Lower lobe of right lung (tissue), 2 donors: ENCODE results near the gene PRC1. TPM values are rescaled to one million over a fixed set of nuclear protein-coding genes. Genes with fewer than 3 reads are reported as not detected.
A peak's percentile ranks its signal among the peaks of the same experiment; 100 is the strongest.

Experiments
- ATAC-seq, 2 donors: fragments of 200-7000 bp; cut with Tn5 transposase; one replicate each; pipeline ENCODE4 v1.9.1; 2020 to 2022; ENCODE audit warnings: mild to moderate bottlenecking in 2 of 2, moderate library complexity in 2 of 2
- DNase-seq: peaks from one replicate; pipeline ENCODE4 v3.0.0-alpha.2; 2020
- H3K27ac ChIP-seq: fragments of 200-600 bp; one replicate; pipeline ENCODE4 v1.8.0; 2022
- H3K27me3 ChIP-seq: fragments of 200-600 bp; one replicate; pipeline ENCODE4 v1.8.0; 2022; ENCODE audit warnings: low read depth
- H3K36me3 ChIP-seq: fragments of 200-600 bp; one replicate; pipeline ENCODE4 v1.8.0; 2022; ENCODE audit warnings: mild to moderate bottlenecking
- H3K4me1 ChIP-seq: fragments of 200-600 bp; one replicate; pipeline ENCODE4 v1.8.0; 2022
- H3K4me3 ChIP-seq: fragments of 200-600 bp; one replicate; pipeline ENCODE4 v1.8.0; 2022; ENCODE audit warnings: mild to moderate bottlenecking
- H3K9me3 ChIP-seq: fragments of 200-600 bp; one replicate; pipeline ENCODE4 v1.8.0; 2022
- intact Hi-C: fragments of 100-400 bp; cut with DNase I; formaldehyde crosslinking; loops from one replicate; pipeline ENCODE4 v1.11.0; 2022
- total RNA-seq: library from RNA; stranded (reverse); fragmentation: NEBNext Ultra II Directional; extraction: Animal tissue kit (Norgen Biotek cat#: 25700); gene quantifications from one replicate; pipeline ENCODE4 v1.2.1, GENCODE V29; 2021
- TF ChIP-seq, protein P1 (sequence below): fragments of 200-600 bp; IDR thresholded peaks from one replicate; pipeline ENCODE4 v1.8.0; 2022; ENCODE audit warnings: antibody characterized with exemption, mild to moderate bottlenecking
- donor health status: DM: no; HTN: yes; CAD: no; lungs with severe emphysema.

Gene PRC1
- total RNA-seq, 1 donor from 2014 or later, result 6.7 TPM

DNA sequence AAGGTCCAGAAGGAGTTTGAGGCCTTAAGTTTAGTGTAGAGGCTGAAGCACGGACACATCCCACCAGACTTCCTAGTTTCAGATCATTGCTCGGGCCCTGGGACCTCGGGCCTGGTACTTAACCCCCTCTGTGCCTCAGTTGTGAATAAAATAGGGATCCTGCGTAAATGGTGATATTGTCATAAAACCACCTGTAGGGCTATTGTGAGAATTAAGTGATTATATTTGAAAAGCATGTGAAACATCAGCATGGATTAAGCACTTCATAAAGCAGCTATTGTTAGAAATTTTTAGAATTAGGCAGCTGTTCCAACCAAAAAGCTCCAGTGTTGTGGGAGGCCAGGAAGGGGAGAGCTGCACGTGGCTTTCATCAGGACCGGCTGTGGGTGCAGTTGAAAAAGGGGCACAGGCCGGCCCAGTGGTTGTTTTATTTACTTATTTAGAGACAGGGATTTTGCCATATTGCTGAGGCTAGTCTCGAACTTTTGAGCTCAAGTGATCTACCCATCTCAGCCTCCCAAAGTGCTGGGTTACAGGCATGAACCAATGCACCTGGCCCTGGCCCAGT is 35.2 kb downstream of the PRC1 start:
- Histone ChIP-seq H3K4me1 (peaks cover 31% of the 10 kb centered on the region), H3K27ac (no peak overlapping the region), H3K27me3 (no peaks in the 10 kb centered on the region), H3K36me3 (peaks cover 37% of the 10 kb centered on the region), H3K9me3 (no peaks in the 10 kb centered on the region), H3K4me3 (no peak overlapping the region)
- TF ChIP-seq, protein P1, sequence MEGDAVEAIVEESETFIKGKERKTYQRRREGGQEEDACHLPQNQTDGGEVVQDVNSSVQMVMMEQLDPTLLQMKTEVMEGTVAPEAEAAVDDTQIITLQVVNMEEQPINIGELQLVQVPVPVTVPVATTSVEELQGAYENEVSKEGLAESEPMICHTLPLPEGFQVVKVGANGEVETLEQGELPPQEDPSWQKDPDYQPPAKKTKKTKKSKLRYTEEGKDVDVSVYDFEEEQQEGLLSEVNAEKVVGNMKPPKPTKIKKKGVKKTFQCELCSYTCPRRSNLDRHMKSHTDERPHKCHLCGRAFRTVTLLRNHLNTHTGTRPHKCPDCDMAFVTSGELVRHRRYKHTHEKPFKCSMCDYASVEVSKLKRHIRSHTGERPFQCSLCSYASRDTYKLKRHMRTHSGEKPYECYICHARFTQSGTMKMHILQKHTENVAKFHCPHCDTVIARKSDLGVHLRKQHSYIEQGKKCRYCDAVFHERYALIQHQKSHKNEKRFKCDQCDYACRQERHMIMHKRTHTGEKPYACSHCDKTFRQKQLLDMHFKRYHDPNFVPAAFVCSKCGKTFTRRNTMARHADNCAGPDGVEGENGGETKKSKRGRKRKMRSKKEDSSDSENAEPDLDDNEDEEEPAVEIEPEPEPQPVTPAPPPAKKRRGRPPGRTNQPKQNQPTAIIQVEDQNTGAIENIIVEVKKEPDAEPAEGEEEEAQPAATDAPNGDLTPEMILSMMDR, result no peak
- no peak for DNase-seq
- intact Hi-C loops, result no loop called here
- ATAC-seq, result no peak

DNA sequence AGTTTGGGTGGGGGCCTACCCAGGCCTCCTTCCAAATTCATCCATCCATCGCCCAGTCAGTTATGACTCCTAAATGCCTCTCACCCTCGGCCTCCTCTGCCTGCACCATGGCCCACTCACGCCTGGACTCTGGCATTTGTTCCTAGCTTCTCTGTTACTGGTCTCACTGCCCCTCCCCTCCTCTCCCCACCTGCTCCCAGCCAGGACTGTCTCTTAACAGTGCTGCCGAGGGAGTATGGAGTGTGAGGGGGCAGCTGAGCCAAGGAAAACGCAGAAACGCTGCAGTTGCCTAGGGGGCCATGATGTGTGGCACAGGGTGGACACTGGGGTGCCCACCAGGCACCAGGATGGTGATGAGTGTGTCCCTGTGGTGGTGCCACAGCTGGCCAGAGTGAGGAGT is 36.5 kb downstream of the PRC1 start:
- peak overlapping the region; percentile 67 for H3K4me3 ChIP-seq
- ATAC-seq, result no peak
- peaks cover 31% of the 10 kb centered on the region for H3K4me1 ChIP-seq
- DNase-seq, result no peak
- H3K27me3 ChIP-seq, result no peaks in the 10 kb centered on the region
- intact Hi-C loops, result no loop called here
- no peak overlapping the region for H3K27ac ChIP-seq
- TF ChIP-seq, protein P1, result no peak
- peaks cover 37% of the 10 kb centered on the region for H3K36me3 ChIP-seq
- H3K9me3 ChIP-seq, result no peaks in the 10 kb centered on the region

DNA sequence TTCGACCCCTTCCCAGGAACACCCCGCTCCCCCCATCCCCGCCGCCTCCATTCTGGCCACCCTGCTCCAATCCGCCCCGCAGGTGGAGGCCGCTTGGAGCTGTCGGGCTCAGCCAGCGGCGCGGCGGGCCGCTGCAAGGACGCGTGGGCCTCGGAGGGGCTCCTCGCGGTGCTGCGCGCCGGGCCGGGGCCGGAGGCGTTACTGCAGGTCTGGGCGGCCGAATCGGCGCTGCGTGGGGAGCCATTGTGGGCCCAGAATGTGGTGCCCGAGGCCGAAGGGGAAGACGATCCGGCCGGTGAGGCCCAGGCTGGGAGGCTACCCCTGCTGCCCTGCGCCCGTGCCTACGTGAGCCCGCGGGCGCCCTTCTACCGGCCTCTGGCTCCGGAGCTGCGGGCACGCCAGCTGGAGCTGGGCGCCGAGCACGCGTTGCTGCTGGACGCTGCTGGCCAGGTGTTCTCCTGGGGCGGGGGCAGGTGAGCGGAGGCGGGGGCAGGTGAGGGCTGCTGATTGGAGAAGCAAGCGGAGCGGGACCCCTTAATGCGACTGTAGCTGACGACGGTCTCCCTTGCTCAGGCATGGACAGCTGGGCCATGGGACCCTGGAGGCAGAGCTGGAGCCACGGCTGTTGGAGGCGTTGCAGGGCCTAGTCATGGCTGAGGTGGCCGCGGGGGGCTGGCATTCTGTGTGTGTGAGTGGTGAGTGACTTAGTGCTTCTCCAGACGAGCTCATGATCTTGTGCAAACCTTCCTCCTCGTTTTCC is 37.1 kb downstream of the PRC1 start:
- peak; percentile 5 to 23 for ATAC-seq
- intact Hi-C loops, result no loop called here
- no peak for DNase-seq

DNA sequence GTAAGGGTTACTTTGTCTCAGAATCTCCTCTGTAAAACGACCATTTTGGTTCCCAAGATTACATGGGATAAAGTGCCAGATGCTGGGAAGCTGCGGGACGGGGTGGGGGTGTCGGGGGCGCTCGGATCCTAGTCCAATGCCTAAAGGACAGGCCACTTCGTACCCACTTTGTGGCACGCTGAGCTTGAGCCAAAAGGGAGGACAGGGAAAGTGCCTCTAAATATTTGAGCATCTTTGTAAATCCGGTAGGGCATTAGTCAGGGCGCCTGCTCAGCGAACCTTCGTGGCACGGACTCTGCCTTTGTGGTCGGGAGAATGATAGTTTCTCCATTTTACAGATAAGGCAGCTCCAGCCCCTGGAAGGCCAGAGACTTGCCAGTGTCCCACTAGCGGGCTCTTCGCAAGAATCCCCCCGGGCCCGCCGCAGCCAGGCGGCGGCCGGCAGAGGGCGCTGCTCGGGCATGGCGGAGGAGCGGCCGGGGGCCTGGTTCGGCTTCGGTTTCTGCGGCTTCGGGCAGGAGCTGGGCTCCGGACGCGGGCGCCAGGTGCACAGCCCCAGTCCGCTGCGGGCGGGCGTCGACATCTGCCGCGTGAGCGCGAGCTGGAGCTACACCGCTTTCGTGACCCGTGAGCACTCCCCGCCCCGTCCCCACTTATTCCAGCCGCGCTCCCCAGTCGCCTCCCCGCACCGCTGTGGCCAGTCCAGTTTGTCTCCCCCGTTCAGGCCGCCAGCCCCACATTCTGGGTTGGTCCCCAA is 37.9 kb downstream of the PRC1 start:
- peak; percentile 65 to 66 for ATAC-seq
- Histone ChIP-seq H3K27me3 (no peaks in the 10 kb centered on the region), H3K36me3 (peaks cover 43% of the 10 kb centered on the region), H3K4me1 (peaks cover 31% of the 10 kb centered on the region), H3K9me3 (no peaks in the 10 kb centered on the region), H3K4me3 (peak overlapping the region; percentile 67), H3K27ac (peak overlapping the region; percentile 36)
- TF ChIP-seq, protein P1, result peak; percentile 97
- DNase-seq, result peak; percentile 84
- intact Hi-C loops, result no loop called here

More for the DNA sequence above, 37.1 kb downstream of the PRC1 start:
- peak overlapping the region; percentile 36 for H3K27ac ChIP-seq
- peaks cover 31% of the 10 kb centered on the region for H3K4me1 ChIP-seq
- TF ChIP-seq, protein P1, result no peak
- H3K27me3 ChIP-seq, result no peaks in the 10 kb centered on the region
- H3K36me3 ChIP-seq, result peaks cover 43% of the 10 kb centered on the region
- peak overlapping the region; percentile 67 for H3K4me3 ChIP-seq
- no peaks in the 10 kb centered on the region for H3K9me3 ChIP-seq

DNA sequence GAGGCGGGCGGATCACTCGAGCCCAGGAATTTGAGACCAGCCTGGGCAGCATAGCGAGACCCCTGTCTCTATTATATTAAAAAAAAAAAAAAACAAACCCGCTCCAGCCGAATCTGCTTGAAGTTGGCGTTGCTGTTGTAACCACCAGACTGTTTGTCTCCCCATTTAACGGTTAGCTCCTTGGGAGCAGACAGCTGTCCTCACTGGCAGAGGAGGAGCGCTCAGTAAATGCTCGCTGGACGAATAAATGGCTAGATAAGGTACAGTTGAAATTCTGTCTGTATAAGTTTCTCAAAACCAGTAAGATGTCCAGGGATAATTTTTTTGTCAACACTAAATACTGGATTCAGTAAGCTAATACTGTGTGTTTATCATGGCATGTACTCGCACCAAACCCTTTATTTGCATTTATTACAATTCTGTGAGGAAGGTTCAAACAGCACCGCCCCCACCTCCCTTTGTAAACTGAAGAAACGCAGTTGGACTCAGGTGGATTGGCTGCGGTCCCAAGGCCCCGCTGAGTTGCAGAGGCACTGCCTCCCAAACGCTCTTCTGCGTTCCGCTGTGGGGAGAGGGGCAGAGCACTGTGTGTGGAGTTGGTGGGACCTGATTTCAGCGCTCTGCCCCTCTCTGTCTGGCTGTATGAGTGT is 38.6 kb downstream of the PRC1 start:
- H3K27ac ChIP-seq, result no peak overlapping the region
- H3K4me1 ChIP-seq, result peaks cover 31% of the 10 kb centered on the region
- intact Hi-C loops, result no loop called here
- peak overlapping the region; percentile 89 for H3K4me3 ChIP-seq
- H3K9me3 ChIP-seq, result no peaks in the 10 kb centered on the region
- ATAC-seq (no peak), DNase-seq (no peak)
- TF ChIP-seq, protein P1, result no peak
- H3K27me3 ChIP-seq, result no peaks in the 10 kb centered on the region
- H3K36me3 ChIP-seq, result peaks cover 43% of the 10 kb centered on the region
